ENCODE data around the gene GALNT2. TPM values are rescaled to one million over a fixed set of nuclear protein-coding genes. Genes with fewer than 3 reads are reported as not detected.
A peak's percentile ranks its signal among the peaks of the same experiment; 100 is the strongest.

Gene GALNT2
- polyA plus RNA-seq, 6 donors from 2014 or later, result 15.1 to 22.4 (median 17.5) TPM

GRCh38 chr1:230117694-230118093 lies 50.7 kb downstream of the GALNT2 start:
- H3K36me3 Mint-ChIP-seq, result peaks cover 15 to 23% of the 10 kb centered on the region in 2 donors
- H3K27me3 Mint-ChIP-seq, result no peaks in the 10 kb centered on the region
- DNase-seq (no peak), ATAC-seq (ENCODE audit: low read depth in 2 of 2) (peak; percentile 77 to 86)
- H3K27ac Mint-ChIP-seq, result peak overlapping the region; percentile 9 to 98 (median 71)
- H3K9me3 Mint-ChIP-seq, result no peaks in the 10 kb centered on the region
- H3K4me3 Mint-ChIP-seq, result peak overlapping the region in 6 of 8 donors; percentile 2 to 75 (median 56)
- peaks cover 60 to 74% (median 71%) of the 10 kb centered on the region in 3 donors for H3K4me1 Mint-ChIP-seq

DNA sequence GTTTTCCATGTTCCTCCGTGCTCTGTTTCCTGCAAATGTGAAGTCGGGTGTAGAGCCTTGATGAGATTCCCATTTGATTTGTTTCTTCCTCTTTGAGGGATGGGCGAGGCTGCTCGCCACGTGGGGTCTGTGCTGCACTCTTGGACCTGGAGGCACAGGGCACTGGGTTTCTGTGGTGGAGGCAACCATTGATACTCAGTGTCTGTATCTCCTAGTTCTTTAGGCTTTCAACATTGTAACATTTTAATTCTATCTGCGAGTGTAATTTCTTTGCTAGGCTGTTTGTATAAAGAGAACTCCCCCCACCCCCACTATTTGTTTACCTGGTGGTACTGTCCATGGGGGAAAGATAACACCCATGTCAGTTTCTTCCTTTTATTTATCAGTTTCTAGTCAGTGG lies 52.3 kb downstream of the GALNT2 start:
- Mint-ChIP-seq H3K27me3 (no peaks in the 10 kb centered on the region), H3K36me3 (peaks cover 11 to 20% of the 10 kb centered on the region in 2 donors), H3K27ac (peak overlapping the region in 5 of 6 donors; percentile 62 to 98 (median 93)), H3K9me3 (no peaks in the 10 kb centered on the region), H3K4me3 (peak overlapping the region in 2 of 8 donors; percentile 23 to 63), H3K4me1 (peaks cover 67 to 79% (median 77%) of the 10 kb centered on the region in 3 donors)
- ATAC-seq (ENCODE audit: low read depth in 2 of 2), result no peak
- no peak for DNase-seq

- Mint-ChIP-seq H3K27ac (peak overlapping the region in 4 of 6 donors; percentile 30 to 98 (median 77)), H3K27me3 (no peaks in the 10 kb centered on the region), H3K4me3 (no peak overlapping the region)
Measured at GRCh38 chr1:230120289-230120920, 53.4 kb downstream of the GALNT2 start.

DNA sequence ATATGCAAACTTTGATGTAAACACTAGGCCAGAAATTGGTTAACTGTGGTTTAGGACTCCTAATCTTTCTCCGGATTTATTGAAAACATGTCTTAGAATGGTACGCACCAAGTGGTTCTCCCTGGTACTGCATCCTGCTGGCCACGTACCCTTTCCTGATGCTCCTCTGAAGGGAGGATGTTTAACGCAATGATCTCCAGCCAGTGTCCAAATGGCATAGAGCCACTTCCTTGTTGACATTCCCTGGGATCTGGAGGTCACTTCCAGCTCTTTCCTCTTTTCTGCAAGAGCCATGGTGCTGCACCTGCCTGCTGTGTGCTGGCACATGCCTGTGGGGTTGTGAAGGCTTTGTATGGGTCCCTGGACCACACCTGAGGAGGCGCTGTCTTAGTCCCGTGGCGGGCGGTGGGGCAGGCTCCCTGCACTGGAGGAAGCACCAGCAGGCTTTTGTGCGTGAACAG lies 53.9 kb downstream of the GALNT2 start:
- DNase-seq (no peak), ATAC-seq (ENCODE audit: low read depth in 2 of 2) (no peak)
- H3K27ac Mint-ChIP-seq, result peak overlapping the region in 4 of 6 donors; percentile 70 to 98 (median 84)
- H3K36me3 Mint-ChIP-seq, result peaks cover 7 to 11% of the 10 kb centered on the region in 2 donors
- no peak overlapping the region for H3K4me3 Mint-ChIP-seq
- no peaks in the 10 kb centered on the region for H3K9me3 Mint-ChIP-seq
- no peaks in the 10 kb centered on the region for H3K27me3 Mint-ChIP-seq
- H3K4me1 Mint-ChIP-seq, result peaks cover 73 to 87% (median 87%) of the 10 kb centered on the region in 3 donors

More at GRCh38 chr1:230120289-230120920, 53.4 kb downstream of the GALNT2 start:
- peaks cover 71 to 87% (median 84%) of the 10 kb centered on the region in 3 donors for H3K4me1 Mint-ChIP-seq
- no peaks in the 10 kb centered on the region for H3K9me3 Mint-ChIP-seq
- ATAC-seq (ENCODE audit: low read depth in 2 of 2), result no peak
- DNase-seq, result no peak
- peaks cover 7 to 16% of the 10 kb centered on the region in 2 donors for H3K36me3 Mint-ChIP-seq

GRCh38 chr1:230121950-230122349 lies 54.9 kb downstream of the GALNT2 start:
- Mint-ChIP-seq H3K4me1 (peaks cover 80 to 92% (median 89%) of the 10 kb centered on the region in 3 donors), H3K4me3 (no peak overlapping the region), H3K27me3 (no peaks in the 10 kb centered on the region), H3K36me3 (peaks cover 7 to 8% of the 10 kb centered on the region in 2 donors), H3K9me3 (no peaks in the 10 kb centered on the region), H3K27ac (peak overlapping the region in 5 of 6 donors; percentile 77 to 98 (median 95))
- ATAC-seq (ENCODE audit: low read depth in 2 of 2) (no peak), DNase-seq (no peak)

- no peaks in the 10 kb centered on the region for H3K9me3 Mint-ChIP-seq
- peak overlapping the region; percentile 90 to 98 (median 96) for H3K27ac Mint-ChIP-seq
- ATAC-seq (ENCODE audit: low read depth in 2 of 2) (peak in 1 of 2 donors; percentile 0), DNase-seq (no peak)
- H3K4me1 Mint-ChIP-seq, result peaks cover 77 to 90% (median 89%) of the 10 kb centered on the region in 3 donors
- no peaks in the 10 kb centered on the region for H3K27me3 Mint-ChIP-seq
- peak overlapping the region; percentile 28 to 91 (median 74) for H3K4me3 Mint-ChIP-seq
- peaks cover 7 to 8% of the 10 kb centered on the region in 2 donors for H3K36me3 Mint-ChIP-seq
Measured at GRCh38 chr1:230122366-230123279, 55.6 kb downstream of the GALNT2 start.

DNA sequence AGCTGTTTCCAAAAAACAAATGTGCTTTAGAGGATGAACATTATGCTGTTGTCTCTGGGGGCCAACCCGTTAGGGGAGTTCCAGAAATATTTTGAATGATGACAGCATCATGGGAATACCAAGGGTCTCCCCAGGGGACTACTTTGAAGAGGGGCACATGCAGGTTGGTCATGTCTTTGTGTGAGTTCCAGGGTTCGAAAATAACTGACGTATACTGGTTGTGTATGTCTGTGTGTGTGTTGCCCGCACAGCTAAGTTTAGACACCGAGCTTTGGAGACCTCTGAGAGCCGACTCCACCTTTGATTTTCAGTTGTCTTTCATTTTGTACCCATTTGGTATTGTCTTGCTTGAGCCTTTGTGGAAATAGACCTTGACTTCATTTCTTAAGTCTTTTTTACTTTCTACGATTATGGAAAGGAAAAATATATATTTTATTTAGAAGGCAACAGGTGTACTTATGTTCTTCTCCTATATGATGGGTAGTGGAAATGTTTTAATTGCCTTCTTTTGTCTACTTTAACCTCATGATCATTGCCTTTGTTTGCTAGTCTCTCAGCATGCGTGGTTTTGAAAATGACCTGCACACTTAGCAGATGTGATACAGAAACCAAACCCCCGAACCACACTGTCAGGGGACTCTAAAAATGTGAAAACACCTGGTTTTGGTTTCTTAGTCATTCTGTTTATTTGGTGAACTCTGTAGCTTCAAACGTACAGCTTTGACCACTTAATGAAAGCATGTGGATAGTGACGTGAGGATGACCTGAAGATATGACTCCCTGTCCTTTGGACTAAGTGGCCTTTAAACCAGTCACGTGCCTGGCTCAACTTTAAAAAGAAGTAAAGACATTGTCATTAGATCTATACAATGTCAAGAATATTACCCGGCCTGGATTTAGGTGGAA lies 56.5 kb downstream of the GALNT2 start:
- H3K9me3 Mint-ChIP-seq, result no peaks in the 10 kb centered on the region
- H3K27ac Mint-ChIP-seq, result peak overlapping the region; percentile 90 to 98 (median 96)
- H3K27me3 Mint-ChIP-seq, result no peaks in the 10 kb centered on the region
- peak overlapping the region; percentile 28 to 91 (median 74) for H3K4me3 Mint-ChIP-seq
- peaks cover 7 to 8% of the 10 kb centered on the region in 2 donors for H3K36me3 Mint-ChIP-seq
- H3K4me1 Mint-ChIP-seq, result peaks cover 72 to 89% (median 81%) of the 10 kb centered on the region in 3 donors
- DNase-seq, result peak; percentile 74
- peak; percentile 72 to 73 for ATAC-seq (ENCODE audit: low read depth in 2 of 2)

DNA sequence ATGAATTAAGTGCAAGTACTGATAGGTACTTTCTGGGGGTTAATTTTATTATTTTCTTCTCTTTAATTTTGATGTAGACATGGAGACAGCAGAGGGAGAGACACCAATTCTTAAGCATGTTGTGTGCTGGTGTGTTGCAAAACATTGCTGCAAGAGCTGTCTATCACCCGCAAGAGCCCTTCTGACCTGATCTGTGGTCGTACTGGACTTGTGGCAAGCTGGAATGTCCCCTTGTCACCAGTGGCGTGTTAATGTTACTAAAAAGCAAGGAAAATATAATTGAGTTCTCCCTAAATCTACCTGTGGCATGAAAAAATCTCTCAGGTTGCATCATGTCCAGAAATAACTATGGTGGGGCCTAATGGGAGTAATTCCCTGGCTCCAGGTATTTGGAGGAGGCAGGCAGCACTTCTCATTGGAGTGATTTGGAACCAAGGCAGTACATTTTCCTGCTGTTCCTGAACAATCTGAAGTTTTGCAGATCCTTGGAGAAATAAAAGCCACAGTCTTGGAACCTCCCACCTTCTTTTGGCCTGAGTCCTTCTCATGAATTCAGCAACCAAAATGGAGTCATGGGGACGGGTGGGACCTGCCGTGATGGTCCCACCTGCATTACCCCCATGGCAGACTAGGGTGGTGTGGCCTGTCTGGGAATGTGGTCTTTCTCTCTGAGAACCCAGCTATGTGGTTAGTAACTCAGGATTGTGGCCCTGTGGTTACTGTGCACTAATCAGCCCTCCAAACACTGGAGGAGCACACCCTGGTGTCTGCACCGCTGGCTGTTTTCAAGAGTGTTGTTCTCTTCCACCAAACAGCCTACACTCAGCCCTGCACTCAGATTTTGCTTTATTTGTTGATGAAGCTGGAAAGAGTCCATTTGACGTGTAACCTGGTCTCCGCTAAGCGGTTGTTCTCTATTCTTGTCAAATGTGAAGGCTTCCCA lies 57.4 kb downstream of the GALNT2 start:
- no peaks in the 10 kb centered on the region for H3K27me3 Mint-ChIP-seq
- H3K27ac Mint-ChIP-seq, result peak overlapping the region; percentile 90 to 98 (median 96)
- no peaks in the 10 kb centered on the region for H3K9me3 Mint-ChIP-seq
- H3K36me3 Mint-ChIP-seq, result peaks cover 7 to 8% of the 10 kb centered on the region in 2 donors
- H3K4me3 Mint-ChIP-seq, result peak overlapping the region; percentile 28 to 91 (median 74)
- H3K4me1 Mint-ChIP-seq, result peaks cover 66 to 82% (median 72%) of the 10 kb centered on the region in 3 donors
- DNase-seq (no peak), ATAC-seq (ENCODE audit: low read depth in 2 of 2) (no peak)

DNA sequence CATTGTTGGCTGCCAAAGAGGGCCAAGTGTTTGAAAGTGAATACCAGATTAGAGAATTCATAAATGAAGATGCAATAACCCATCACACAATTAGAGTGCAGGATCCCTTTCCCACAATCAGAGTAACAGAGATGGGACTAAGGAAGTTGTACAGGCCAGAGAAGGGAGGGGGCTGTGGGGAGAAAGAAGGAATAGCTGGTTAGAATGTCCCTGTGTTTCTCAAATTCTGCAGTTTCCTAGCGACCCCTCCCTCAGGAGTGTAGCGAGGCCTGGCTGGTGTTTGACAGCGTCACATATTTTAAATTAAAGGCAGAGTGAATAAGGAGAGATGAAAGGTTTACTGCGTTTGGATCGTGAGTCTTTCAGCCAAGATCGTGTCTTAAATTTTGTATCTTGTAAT lies 58.1 kb downstream of the GALNT2 start:
- no peak for DNase-seq
- Mint-ChIP-seq H3K36me3 (peaks cover 7 to 8% of the 10 kb centered on the region in 2 donors), H3K27ac (peak overlapping the region; percentile 60 to 98 (median 93)), H3K4me3 (peak overlapping the region in 7 of 8 donors; percentile 0 to 69 (median 39)), H3K9me3 (no peaks in the 10 kb centered on the region), H3K27me3 (no peaks in the 10 kb centered on the region), H3K4me1 (peaks cover 69 to 82% (median 75%) of the 10 kb centered on the region in 3 donors)
- ATAC-seq (ENCODE audit: low read depth in 2 of 2), result no peak

- no peak for ATAC-seq (ENCODE audit: low read depth in 2 of 2)
- peak overlapping the region in 6 of 8 donors; percentile 23 to 69 (median 59) for H3K4me3 Mint-ChIP-seq
- DNase-seq, result no peak
- no peaks in the 10 kb centered on the region for H3K9me3 Mint-ChIP-seq
- H3K36me3 Mint-ChIP-seq, result peaks cover 2% of the 10 kb centered on the region in 2 donors
- peak overlapping the region; percentile 47 to 98 (median 89) for H3K27ac Mint-ChIP-seq
- no peaks in the 10 kb centered on the region for H3K27me3 Mint-ChIP-seq
- peaks cover 64 to 79% (median 75%) of the 10 kb centered on the region in 3 donors for H3K4me1 Mint-ChIP-seq
Measured at GRCh38 chr1:230125640-230126528, 58.8 kb downstream of the GALNT2 start.

DNA sequence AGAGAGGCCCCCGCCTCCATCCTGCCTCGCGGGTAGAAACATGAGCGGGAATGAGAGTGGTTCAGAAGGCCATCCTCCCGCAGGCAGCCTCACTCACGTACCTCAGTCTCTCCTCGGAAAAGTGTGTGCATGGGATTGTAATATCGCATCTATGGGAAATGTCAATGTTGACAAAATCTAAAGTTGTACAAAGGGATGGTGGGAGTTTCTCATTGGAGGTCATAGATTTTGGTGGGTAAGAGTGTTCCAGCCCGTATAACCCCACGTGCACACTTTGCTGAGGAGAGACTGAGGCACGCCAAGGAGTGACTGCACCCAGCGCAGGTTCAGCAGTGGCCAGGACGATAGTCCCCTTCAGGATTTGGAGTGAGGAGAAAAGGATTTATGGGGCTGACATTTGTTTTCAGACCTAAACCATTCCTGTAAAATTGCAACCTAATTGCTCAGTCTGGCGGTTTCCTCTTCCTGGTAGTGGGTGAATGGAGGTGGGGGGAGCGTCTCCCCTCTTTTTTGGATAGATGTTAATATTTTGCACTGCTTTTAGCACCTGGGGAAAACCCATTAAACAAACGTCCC lies 59.6 kb downstream of the GALNT2 start:
- H3K4me1 Mint-ChIP-seq, result peaks cover 57 to 73% (median 68%) of the 10 kb centered on the region in 3 donors

More for the DNA sequence above, 59.6 kb downstream of the GALNT2 start:
- no peaks in the 10 kb centered on the region for H3K9me3 Mint-ChIP-seq
- no peaks in the 10 kb centered on the region for H3K36me3 Mint-ChIP-seq
- peak overlapping the region in 7 of 8 donors; percentile 28 to 80 (median 58) for H3K4me3 Mint-ChIP-seq
- ATAC-seq (ENCODE audit: low read depth in 2 of 2) (no peak), DNase-seq (no peak)
- H3K27me3 Mint-ChIP-seq, result no peaks in the 10 kb centered on the region
- H3K27ac Mint-ChIP-seq, result peak overlapping the region in 5 of 6 donors; percentile 87 to 98 (median 94)

Measured in naive B cell (primary cell).